Keratinocyte (primary cell): ENCODE measurements around the gene CCDC170. TPM values are rescaled to one million over a fixed set of nuclear protein-coding genes. Genes with fewer than 3 reads are reported as not detected.

Source experiments
- DNase-seq: peaks from one replicate; pipeline ENCODE4 v3.0.0-alpha.2; 2011; ENCODE audit warnings: low read depth, missing footprints, low spot score
- FAIRE-seq: peaks from 2 replicates; lab custom pipeline; 2011; peaks lifted over from hg19 to GRCh38; lab: Jason Lieb, UNC
- H2AFZ ChIP-seq: 2 replicates; pipeline ENCODE4 v1.6.0; 2012; ENCODE audit warnings: low read length, control low read depth, inconsistent platforms; ENCODE audit not compliant: control insufficient read depth
- H3K27ac ChIP-seq: 2 replicates; pipeline ENCODE4 v1.5.1; 2011; ENCODE audit warnings: low read length; ENCODE audit not compliant: control insufficient read depth, insufficient read depth
- H3K27me3 ChIP-seq: 3 replicates; pipeline ENCODE4 v1.6.0; 2011; ENCODE audit warnings: low read length; ENCODE audit not compliant: control insufficient read depth, insufficient read depth; ENCODE audit errors: extremely low read depth
- H3K36me3 ChIP-seq, 2 experiments: 2 replicates in 1 of 2; 3 replicates in 1 of 2; pipeline ENCODE4 v1.5.1; 2011; ENCODE audit warnings: low read length in 2 of 2, mild to moderate bottlenecking in 1 of 2; ENCODE audit not compliant: control insufficient read depth in 2 of 2, insufficient read depth in 2 of 2; ENCODE audit errors: extremely low read depth in 1 of 2
- H3K4me1 ChIP-seq: 3 replicates; pipeline ENCODE4 v1.5.1; 2011; ENCODE audit warnings: low read length; ENCODE audit not compliant: control insufficient read depth, insufficient read depth; ENCODE audit errors: extremely low read depth
- H3K4me2 ChIP-seq: 3 replicates; pipeline ENCODE4 v1.6.0; 2011; ENCODE audit warnings: low read depth, low read length; ENCODE audit not compliant: control insufficient read depth, insufficient read depth; ENCODE audit errors: extremely low read depth
- H3K4me3 ChIP-seq, 3 experiments: fragments of 200-600 bp in 1 of 3; sonication (generic) in 1 of 3; 2 replicates in 2 of 3; 3 replicates in 1 of 3; pipeline ENCODE4 v1.5.1; 2011 to 2016; ENCODE audit warnings: low read length in 3 of 3, mild to moderate bottlenecking in 3 of 3, control low read depth in 2 of 3, inconsistent platforms in 1 of 3, low read depth in 1 of 3, mixed read lengths in 1 of 3, mixed run types in 1 of 3, moderate library complexity in 1 of 3; ENCODE audit not compliant: control insufficient read depth in 2 of 3, insufficient read depth in 2 of 3; ENCODE audit errors: extremely low read depth in 1 of 3
- H3K79me2 ChIP-seq: 2 replicates; pipeline ENCODE4 v1.6.0; 2012; ENCODE audit warnings: low read length; ENCODE audit not compliant: control insufficient read depth, insufficient read depth
- H3K9ac ChIP-seq: 3 replicates; pipeline ENCODE4 v1.6.0; 2011; ENCODE audit warnings: low read length; ENCODE audit not compliant: control insufficient read depth, insufficient read depth; ENCODE audit errors: extremely low read depth
- H3K9me1 ChIP-seq: 3 replicates; pipeline ENCODE4 v1.6.0; 2011; ENCODE audit warnings: low read length; ENCODE audit not compliant: control insufficient read depth, insufficient read depth; ENCODE audit errors: extremely low read depth
- H3K9me3 ChIP-seq: 2 replicates; pipeline ENCODE4 v1.5.1; 2012; ENCODE audit warnings: low read depth, low read length; ENCODE audit not compliant: control insufficient read depth
- H4K20me1 ChIP-seq: 3 replicates; pipeline ENCODE4 v1.6.0; 2011; ENCODE audit warnings: low read length; ENCODE audit not compliant: control insufficient read depth, insufficient read depth; ENCODE audit errors: extremely low read depth
- EZH2 ChIP-seq: IDR thresholded peaks from one replicate; pipeline ENCODE4 v1.6.1; 2012; ENCODE audit warnings: inconsistent platforms, mild to moderate bottlenecking, low read length, moderate library complexity
- dilution Hi-C: fragments of 300-500 bp; cut with MboI; formaldehyde crosslinking; loops from one replicate; pipeline ENCODE4 v1.7.0; 2020; ENCODE audit warnings: low sequenced_read_pairs; ENCODE audit not compliant: extremely low pct_ligation_motif_present
- polyA plus RNA-seq, 5 experiments: library from polyadenylated mRNA; depleted of rRNA in 3 of 5; stranded (reverse) in 3 of 5; stranded (forward) in 1 of 5; unstranded in 1 of 5; fragments of >200 nt; gene quantifications; 1 replicate in 1 of 5; 2 replicates in 3 of 5; 3 replicates in 1 of 5; pipeline versions ENCODE4 v1.2.1 to v1.2.3, GENCODE V29; 2011 to 2012; ENCODE audit warnings: missing spikeins in 2 of 5, low read depth in 1 of 5, low replicate concordance in 1 of 5
- TF ChIP-seq, protein P1 (sequence below), 3 experiments: IDR thresholded peaks in 1 of 3; conservative IDR thresholded peaks in 1 of 3; optimal IDR thresholded peaks in 1 of 3; 2 replicates in 2 of 3; 3 replicates in 1 of 3; pipeline versions ENCODE3 to v1.5.1; 2011; ENCODE audit warnings: low read length in 3 of 3, mild to moderate bottlenecking in 3 of 3, moderate library complexity in 2 of 3, control low read depth in 1 of 3, inconsistent platforms in 1 of 3; ENCODE audit not compliant: insufficient read depth in 2 of 3; ENCODE audit errors: extremely low read depth in 1 of 3

CCDC170 gene
- polyA plus RNA-seq, 1 donor (not counting 4 experiments of a cell fraction or from before 2014, with no cell fraction given) = 0.10 TPM

DNA sequence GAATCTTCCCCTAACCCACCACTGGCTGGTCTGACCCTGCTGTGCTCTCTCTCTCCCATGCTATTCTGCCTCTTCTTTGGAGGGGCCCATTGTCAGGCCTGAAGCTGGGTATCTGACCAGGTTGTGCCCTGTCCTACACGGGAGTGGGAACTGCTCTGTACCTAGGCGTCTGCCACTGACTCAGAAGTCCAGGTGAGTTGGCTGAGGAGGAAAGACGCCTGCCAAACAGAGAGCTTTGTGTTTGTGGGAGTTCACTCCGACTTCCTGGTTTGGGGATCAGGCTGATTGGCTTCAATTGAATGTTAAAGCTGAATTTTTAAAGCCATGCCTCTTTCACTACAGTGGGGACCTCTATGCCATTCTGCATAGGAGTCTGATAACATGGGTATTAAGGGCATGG lies 136.0 kb downstream of the CCDC170 start:
- dilution Hi-C loops = no loop called here
- Histone ChIP-seq H3K79me2 (no peaks in the 10 kb centered on the region), H3K9me1 (no peaks in the 10 kb centered on the region), H3K27ac (no peak overlapping the region), H3K36me3 (no peaks in the 10 kb centered on the region), H3K4me1 (peaks cover 24% of the 10 kb centered on the region), H3K4me3 (no peak overlapping the region), H3K9ac (no peak overlapping the region), H3K4me2 (peak overlapping the region; percentile 3), H4K20me1 (no peaks in the 10 kb centered on the region), H2AFZ (peak overlapping the region; percentile 91), H3K9me3 (no peaks in the 10 kb centered on the region), H3K27me3 (peaks cover 3% of the 10 kb centered on the region)
- TF ChIP-seq, protein P1, sequence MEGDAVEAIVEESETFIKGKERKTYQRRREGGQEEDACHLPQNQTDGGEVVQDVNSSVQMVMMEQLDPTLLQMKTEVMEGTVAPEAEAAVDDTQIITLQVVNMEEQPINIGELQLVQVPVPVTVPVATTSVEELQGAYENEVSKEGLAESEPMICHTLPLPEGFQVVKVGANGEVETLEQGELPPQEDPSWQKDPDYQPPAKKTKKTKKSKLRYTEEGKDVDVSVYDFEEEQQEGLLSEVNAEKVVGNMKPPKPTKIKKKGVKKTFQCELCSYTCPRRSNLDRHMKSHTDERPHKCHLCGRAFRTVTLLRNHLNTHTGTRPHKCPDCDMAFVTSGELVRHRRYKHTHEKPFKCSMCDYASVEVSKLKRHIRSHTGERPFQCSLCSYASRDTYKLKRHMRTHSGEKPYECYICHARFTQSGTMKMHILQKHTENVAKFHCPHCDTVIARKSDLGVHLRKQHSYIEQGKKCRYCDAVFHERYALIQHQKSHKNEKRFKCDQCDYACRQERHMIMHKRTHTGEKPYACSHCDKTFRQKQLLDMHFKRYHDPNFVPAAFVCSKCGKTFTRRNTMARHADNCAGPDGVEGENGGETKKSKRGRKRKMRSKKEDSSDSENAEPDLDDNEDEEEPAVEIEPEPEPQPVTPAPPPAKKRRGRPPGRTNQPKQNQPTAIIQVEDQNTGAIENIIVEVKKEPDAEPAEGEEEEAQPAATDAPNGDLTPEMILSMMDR (optimal IDR thresholded peaks at IDR 0.05 in 1 of 3, IDR thresholded peaks at IDR 0.05 in 1 of 3, conservative IDR thresholded peaks at IDR 0.05 in 1 of 3; ENCODE audit: extremely low read depth in 1 of 3, insufficient read depth in 2 of 3, low read length in 3 of 3) = no peak
- no peak for TF ChIP-seq EZH2
- DNase-seq = no peak
- FAIRE-seq = peak; percentile 71

DNA sequence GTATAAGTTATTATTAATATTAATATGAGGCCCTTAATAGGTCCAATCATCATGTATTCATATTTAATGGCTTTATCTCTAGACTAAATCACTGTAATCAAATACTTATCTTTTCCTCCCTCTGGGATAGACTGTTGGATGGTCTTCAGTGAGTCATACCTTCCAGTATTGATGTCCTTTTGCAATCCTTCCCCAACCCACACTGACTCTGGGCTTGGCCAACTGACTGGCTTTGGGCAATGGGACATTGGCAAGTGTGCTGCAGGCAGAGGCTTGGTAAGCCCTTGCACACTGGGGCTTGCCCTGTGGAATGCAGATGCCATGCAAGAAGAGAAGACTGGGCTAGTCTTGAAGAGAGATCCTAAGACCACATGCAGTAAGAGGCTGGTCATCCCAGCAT lies 136.6 kb downstream of the CCDC170 start:
- no peak overlapping the region for H2AFZ ChIP-seq
- H3K27me3 ChIP-seq = peaks cover 2% of the 10 kb centered on the region
- no peak for DNase-seq
- H3K4me2 ChIP-seq = no peak overlapping the region
- no peak for TF ChIP-seq EZH2
- TF ChIP-seq, protein P1 (optimal IDR thresholded peaks at IDR 0.05 in 1 of 3, IDR thresholded peaks at IDR 0.05 in 1 of 3, conservative IDR thresholded peaks at IDR 0.05 in 1 of 3; ENCODE audit: extremely low read depth in 1 of 3, insufficient read depth in 2 of 3, low read length in 3 of 3) = no peak
- dilution Hi-C loops = no loop called here
- H3K9me1 ChIP-seq = no peaks in the 10 kb centered on the region
- no peaks in the 10 kb centered on the region for H3K36me3 ChIP-seq
- FAIRE-seq = no peak
- no peaks in the 10 kb centered on the region for H3K79me2 ChIP-seq
- H4K20me1 ChIP-seq = no peaks in the 10 kb centered on the region
- H3K4me3 ChIP-seq = no peak overlapping the region
- H3K9ac ChIP-seq = no peak overlapping the region
- H3K4me1 ChIP-seq = peaks cover 24% of the 10 kb centered on the region
- no peak overlapping the region for H3K27ac ChIP-seq
- H3K9me3 ChIP-seq = no peaks in the 10 kb centered on the region
